GM18867 (cell line): ENCODE measurements around the gene PCMTD2.

Experiments
- ATAC-seq: cut with Tn5 transposase; IDR thresholded peaks from one replicate; pipeline ENCODE4 v1.9.1; 2021; ENCODE audit warnings: mild to moderate bottlenecking, moderate library complexity; ENCODE audit not compliant: unreplicated experiment

PCMTD2 gene

DNA sequence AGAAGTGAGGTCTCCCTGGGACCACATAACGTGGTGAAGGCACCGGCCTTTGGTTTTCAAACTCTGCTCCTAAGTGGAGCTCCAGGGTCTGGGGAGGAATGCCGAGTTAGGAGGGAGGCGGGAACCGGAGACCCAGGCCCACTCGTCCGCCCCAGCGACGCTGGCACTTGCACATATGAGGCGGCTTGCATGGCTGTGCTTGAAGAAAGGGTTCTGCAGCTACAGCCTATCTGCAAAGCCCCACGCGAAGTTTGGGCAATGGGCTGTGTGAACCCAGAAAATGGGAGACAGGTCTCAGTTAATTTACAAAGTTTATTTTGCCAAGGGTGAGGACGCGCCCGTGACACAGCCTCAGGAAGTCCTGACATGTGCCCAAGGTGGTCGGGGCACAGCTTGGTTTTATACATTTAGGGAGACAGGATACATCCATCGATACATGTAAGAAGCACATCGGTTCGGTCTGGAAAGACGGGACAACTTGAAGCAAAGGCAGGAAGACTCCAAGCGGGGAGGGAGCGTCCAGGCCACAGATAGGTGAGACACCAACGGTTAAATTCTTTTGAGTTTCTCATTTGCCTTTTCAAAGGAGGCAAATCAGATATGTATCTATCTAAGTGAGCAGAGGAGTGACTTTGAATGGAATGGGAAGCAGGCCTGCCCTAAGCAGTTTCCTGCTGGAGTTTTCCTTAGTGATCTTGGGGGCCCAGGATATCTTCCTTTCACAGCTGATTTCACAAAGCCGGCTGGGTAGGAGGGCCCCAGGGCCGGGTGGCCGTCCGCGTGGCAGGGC is 782 bp upstream of the PCMTD2 start:
- ATAC-seq = no peak

GRCh38 chr20:64256282-64256935 is 861 bp downstream of the PCMTD2 start:
- no peak for ATAC-seq

GRCh38 chr20:64257107-64257757 is 1.7 kb downstream of the PCMTD2 start:
- ATAC-seq = no peak

DNA sequence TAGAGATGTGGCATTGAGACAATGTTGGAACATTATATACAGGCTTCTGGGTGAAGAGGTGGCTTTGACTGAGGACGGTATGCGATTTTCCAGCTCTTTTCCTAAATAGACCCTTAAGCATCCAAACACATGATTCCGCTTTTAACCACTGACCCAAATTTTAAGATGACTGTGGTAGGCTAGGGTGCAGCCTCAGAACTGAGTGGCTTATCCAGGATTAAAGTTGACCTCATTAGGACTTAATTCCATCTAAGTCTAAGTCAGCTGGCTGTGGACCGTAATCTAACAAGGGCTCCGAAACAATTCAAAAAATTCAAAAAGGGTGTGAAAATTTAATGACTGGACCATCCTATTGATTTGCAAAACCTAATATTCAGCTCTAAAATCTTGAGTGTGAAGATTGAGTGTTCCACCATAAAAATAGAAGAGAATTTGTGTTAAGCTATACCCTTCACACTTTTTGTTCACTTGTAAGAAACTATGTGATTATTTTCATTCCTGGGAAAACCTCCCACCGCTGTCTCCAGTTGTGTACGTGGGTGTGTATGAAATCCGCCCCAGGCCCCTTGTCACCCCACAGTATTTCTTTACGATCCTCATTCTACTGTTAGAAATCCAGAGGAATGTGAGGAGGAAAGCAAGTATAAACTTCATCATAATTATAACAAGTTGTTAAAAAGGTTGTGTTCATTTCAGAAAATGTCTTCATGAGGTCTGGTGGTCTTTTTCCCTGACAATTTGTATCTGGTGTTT is 2.7 kb downstream of the PCMTD2 start:
- ATAC-seq = no peak

DNA sequence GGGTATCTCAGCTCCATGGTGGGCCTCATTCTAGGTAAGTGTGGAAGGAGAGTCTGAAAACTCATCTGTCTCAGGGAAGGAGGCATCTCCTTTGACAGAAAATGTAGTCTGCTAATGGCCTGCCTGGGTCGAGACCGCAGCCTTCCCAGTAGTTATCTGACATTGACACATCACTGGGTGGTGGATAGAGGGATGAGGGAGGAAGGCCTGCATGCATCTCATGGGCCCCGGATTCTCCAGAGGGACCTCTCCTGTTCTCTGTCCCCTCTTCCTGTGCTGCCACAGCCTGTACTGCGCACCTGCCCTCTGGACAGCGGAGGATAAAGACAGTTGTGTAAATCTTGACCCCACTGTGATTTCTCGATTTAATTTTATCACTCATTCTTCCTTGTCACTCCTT is 4.7 kb downstream of the PCMTD2 start:
- ATAC-seq = no peak

DNA sequence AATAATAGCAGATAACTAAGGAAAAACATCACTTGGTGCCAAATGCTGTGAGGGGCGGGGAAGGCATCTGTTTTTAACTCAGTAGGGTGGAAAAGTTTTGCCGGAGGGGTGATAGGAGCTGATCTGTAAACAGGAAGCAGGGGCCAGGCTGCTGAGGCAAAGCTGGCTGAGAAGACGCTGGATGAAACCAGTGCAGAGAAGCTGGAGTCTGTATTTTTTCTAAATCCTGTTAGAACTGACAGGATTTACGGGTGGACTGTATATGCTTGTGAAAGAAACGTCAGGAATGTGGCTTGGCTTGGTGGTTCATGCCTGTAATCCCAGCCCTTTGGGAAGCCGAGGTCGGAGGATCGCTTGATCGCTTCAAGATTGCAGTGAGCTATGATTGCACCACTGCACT is 5.6 kb downstream of the PCMTD2 start:
- ATAC-seq = no peak

GRCh38 chr20:64264091-64264490 is 8.5 kb downstream of the PCMTD2 start:
- no peak for ATAC-seq

- ATAC-seq = no peak
Measured at GRCh38 chr20:64265201-64265600, 9.7 kb downstream of the PCMTD2 start.

GRCh38 chr20:64266988-64267387 is 11.4 kb downstream of the PCMTD2 start:
- no peak for ATAC-seq

DNA sequence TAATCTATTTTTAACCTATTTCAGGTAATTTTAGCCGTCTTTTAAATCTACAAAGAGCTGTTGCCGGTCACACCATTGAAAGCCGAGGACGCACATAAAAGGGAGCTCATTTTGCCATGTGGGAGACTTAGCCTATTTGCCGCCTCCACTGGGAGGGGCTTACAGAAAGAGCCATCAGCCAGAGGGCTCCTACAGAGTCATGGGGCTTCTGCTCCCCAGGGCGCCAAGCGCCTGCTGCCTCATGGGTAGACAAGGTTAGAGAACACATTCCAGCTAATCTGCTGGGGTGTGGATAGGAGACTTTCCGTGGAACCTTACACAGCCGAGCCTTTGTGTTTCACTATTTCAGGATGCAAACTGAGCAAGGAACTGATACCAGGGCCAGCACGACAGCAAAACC is 12.6 kb downstream of the PCMTD2 start:
- no peak for ATAC-seq

GRCh38 chr20:64269604-64270411 is 14.3 kb downstream of the PCMTD2 start:
- no peak for ATAC-seq

GRCh38 chr20:64271636-64272035 is 16.1 kb downstream of the PCMTD2 start:
- no peak for ATAC-seq

DNA sequence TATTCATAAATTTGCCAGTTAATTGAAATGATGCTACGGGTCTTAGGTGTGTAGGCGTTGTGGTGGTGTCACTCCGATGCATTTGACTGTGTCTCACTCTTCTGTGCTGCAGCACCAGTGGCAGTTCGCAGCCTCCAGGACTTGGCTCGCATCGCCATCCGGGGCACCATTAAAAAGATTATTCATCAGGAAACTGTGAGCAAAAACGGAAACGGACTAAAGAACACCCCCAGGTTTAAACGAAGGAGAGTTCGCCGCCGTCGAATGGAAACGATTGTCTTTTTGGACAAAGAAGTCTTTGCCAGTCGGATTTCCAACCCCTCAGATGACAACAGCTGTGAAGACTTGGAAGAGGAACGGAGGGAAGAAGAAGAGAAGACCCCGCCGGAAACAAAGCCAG is 17.6 kb downstream of the PCMTD2 start:
- ATAC-seq = no peak

DNA sequence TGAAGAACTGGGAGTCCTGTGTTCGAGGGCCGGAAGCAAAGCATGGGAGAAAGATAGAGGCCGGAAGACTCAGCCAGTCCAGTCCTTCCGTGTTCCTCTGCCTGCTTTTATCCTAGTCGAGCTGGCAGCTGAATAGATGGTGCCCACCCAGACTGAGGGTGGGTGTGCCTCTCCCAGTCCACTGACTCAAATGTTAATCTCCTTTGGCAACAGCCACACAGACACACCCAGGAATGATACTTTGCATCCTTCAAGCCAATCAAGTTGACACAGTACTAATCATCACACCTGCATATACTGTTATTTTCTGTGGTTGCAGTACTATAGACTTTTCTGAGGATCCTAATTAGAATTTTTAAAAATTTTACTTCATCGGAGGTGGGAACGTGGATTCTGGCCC is 21.3 kb downstream of the PCMTD2 start:
- no peak for ATAC-seq

DNA sequence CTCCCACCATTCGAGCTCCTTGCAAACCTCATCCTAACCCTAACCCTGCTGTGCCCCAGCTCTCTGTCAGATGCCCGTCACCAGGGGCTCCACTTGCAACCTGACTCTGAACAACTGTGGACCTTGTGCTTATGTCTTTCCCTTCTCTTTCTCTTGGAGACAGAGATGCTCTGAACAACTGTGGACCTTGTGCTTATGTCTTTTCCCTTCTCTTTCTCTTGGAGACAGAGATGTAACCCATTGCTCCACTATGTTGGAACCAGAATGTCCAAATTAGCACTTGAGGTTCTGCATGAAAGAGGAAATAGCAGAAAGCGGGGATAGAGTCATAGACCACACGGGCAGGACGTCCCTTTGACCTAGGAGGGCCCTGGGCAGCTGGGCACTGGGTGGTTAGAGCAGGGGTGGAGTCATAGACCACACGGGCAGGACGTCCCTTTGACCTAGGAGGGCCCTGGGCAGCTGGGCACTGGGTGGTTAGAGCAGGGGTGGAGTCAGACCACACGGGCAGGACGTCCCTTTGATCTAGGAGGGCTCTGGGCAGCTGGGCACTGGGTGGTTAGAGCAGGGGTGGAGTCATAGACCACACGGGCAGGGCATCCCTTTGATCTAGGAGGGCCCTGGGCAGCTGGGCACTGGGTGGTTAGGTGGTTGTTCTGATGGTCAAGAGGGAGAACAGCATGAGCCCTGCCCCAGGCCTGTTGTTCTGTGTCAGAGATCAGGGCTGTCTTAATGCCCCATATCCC is 22.2 kb downstream of the PCMTD2 start:
- no peak for ATAC-seq

DNA sequence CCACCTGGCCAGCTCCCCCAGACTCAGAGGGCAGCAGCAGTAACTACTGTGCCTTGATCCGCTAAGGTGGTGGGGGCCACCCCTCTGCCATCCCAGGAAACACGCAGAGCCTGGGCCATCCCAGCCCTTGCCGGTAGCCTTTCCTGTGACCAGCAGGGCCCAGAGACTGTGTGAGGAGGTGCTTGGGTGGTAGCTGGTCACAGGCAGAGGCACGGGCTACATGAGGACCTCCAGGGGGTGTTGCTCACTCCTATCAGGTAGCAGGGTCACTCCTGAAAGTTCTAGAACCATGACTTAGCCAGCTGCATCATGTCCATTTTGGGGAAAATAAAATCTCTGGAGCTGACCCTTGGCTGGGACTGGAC is 22.8 kb downstream of the PCMTD2 start:
- ATAC-seq = no peak

- ATAC-seq = no peak
Measured at GRCh38 chr20:64279826-64280459, 24.4 kb downstream of the PCMTD2 start.

GRCh38 chr20:64280460-64280843 is 24.9 kb downstream of the PCMTD2 start:
- no peak for ATAC-seq

GRCh38 chr20:64283646-64284045 is 28.1 kb downstream of the PCMTD2 start:
- no peak for ATAC-seq
